ENCODE measurements around the gene GTSE1.

Gene GTSE1

DNA sequence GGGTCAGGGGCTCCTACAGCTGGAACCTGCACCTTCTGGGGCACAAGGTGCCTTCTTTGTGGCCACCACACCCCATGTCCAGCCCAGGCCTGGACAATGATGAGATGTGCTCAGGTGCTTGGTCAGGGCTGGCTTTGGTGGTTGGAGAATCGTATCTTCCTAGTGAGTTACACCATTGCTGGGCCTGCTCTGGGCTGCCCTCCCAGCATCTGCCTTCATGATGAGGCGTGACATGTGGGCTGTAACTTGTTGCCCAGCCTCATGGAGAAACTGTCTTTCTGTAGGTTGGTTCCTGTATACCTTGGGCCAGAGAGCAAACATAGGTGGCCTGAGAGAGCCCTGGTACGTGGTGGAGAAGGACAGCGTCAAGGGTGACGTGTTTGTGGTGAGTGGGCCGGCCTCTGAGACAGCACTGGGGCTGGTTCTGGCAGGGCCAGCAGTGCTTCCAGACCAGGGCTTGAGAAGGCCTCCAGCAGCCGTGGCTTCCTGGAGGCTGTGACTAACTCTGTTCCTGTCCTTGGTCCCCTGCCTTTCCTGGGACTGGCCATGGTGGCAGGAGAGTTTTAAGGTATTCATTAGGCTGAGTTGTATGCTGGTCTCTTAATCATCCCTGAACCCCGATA, 56.9 kb downstream of the GTSE1 start:
- DNase-seq (ENCODE audit: low read depth) = no peak

DNA sequence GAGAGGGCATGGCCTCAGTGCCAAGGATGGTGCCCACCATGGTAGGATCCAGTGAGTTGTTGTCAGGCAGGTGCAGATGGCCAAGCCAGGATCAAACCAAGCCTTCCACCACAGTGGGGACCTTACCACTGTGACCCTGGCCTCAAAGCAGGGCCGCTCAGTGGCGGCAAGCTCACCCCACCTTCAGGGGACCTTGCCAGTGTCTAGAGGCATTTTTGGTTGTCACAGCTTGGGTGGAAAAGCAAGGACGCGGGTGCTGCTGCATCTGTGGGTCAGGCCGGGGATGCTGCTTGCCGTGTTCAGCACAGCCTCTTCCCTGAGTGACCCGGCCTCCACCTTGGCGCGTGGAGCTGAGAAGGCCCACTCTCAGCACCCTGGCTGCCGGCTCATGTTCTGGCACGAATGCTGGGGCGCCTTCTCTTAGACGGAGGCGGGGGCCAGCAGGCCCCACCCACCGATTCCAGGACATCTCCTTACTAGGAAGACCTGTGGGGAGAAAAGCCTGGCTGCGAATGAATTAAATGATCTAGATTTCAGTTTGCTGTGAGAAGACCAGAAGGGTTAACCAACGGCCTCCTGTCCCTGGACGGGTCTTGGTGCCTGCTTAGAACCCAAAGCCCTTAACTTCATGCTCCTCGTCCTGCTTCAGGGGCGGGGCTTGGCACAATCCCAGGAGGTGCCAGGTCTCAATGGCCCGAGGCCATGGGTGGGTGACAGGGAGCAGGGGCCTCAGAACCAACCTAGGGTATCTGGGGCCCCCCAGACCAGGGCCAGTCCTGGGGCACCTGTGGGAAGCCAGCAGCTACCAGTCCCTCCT, 57.7 kb downstream of the GTSE1 start:
- no peak for DNase-seq (ENCODE audit: low read depth)

GRCh38 chr22:46354993-46355305, 58.3 kb downstream of the GTSE1 start:
- no peak for DNase-seq (ENCODE audit: low read depth)

- no peak for DNase-seq (ENCODE audit: low read depth)
These were observed 58.8 kb downstream of the GTSE1 start for GRCh38 chr22:46355369-46355995.

- DNase-seq (ENCODE audit: low read depth) = no peak
These were observed 59.4 kb downstream of the GTSE1 start for GRCh38 chr22:46355996-46356471.

DNA sequence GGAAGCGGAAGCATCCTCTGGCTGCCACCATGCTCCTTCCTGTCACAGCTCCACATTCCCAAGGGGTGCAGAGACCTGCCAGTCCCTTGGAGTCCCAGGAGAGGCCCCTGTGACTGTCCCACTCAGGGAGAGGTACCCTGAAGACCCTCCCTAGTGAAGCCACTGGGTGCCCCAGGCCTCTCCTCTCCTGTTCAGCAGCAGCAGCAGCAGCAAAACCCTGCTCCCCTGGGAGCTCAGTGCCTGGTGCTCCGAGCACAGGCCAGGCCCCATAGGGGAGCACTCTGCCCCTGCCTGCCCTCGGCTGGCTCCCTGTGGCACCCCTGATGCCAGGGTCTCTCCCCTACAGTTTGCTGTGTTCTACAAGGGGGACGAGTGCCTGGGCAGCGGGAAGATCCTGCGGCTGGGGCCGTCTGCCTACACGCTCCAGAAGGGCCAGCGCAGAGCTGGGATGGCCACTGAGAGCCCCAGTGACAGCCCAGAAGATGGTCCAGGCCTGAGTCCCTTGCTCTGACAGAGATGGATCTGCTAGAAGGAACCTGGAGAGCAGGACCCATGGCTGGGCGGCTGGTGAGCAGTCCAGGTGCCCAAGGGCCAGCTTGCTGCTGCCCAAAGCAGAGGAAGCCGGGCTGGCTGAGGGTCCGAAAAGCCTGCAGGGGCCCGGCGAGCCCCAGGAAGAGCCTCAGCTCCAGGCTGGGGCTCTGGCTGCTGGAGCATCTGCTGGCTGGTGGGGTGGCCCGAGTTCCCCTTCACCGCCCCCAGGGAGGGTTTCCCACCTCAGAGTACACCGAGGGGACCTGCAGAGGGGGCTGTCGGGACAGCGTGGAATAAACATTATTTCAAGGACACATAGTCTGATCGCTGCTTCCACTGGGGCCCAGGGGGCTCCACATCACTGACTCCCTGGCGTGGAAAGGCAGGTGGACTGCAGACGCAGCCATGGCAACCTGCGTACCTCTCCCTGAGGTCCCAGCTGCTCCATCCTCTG, 60.1 kb downstream of the GTSE1 start:
- DNase-seq (ENCODE audit: low read depth) = no peak

- DNase-seq (ENCODE audit: low read depth) = no peak
These were observed 61.2 kb downstream of the GTSE1 start for GRCh38 chr22:46357711-46358520.

GRCh38 chr22:46358766-46359165, 62.1 kb downstream of the GTSE1 start:
- DNase-seq (ENCODE audit: low read depth) = no peak

DNA sequence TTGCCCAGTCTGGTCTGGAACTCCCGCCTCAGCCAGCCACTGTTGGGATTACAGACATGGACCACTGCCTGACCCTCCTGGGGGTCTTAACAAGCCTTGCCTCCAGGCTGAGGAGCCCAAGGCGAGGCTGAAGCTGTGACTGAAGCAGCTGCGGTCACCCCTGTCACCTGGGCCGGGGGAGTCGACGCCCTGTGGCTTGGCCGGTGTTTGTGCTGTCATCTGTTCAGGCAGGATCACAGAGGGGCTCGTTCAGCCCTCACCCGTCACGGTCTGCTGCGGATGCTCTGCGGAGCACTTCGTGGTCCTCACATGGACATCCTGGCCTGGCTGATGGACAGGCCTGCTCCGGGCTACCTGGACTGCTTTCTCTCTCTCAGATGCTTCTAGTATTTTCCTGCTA, 62.7 kb downstream of the GTSE1 start:
- DNase-seq (ENCODE audit: low read depth) = no peak

DNA sequence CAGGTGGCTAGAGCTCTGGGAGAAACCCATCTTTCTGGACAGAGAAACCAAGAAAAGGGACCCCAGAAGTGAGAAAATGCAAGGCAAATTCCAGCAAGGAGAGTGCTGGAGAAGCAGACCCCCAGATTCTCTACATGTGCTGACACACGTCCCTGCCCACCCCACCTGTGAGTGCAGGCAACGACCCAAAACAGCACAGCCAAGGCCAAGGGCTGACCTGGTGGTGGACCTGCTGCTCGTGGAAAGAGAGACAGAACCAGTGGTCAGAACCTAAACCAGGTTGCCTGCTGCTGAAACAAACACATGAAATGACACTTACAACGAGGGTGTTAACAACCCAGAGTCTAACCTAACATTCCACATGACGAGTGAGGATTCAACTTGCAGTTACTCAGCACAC, 63.4 kb downstream of the GTSE1 start:
- no peak for DNase-seq (ENCODE audit: low read depth)

DNA sequence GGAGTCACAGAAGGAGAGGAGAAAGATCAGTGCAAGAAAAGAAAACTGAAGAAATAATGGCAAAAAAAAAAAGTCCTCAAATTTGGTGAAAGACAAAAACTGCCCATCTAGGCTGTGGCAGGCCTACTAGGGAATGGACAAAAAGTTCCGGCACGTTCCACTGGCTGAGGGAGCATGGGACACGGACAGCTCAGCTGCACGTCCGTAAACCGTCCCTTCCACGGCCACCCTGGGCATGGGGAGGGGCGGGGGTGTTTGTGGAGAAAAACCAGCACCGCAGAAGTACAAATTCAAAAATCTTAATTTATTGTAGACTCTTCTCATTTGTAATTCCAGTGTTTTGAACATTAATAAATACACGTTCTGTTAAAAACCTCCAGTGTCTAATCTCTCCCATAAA, 64.2 kb downstream of the GTSE1 start:
- no peak for DNase-seq (ENCODE audit: low read depth)

DNA sequence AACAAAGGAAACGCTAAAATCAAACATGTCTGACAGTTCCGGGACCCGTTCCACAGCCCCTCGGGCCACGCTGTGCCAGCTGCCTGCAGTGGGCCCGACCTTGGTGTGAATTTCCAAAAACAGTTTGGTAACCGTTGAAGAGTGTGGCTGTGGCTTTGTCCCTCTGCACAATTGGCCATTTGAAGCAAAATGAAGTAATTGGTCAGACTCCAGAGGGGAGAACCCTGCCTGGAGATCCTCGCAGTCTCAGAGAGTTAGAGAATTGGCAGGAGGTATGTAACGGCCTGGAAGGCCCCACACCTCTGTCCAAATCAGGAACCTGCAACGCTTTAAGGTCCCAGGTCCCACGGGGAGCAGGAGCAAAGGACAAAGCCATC, 65.1 kb downstream of the GTSE1 start:
- DNase-seq (ENCODE audit: low read depth) = no peak

DNA sequence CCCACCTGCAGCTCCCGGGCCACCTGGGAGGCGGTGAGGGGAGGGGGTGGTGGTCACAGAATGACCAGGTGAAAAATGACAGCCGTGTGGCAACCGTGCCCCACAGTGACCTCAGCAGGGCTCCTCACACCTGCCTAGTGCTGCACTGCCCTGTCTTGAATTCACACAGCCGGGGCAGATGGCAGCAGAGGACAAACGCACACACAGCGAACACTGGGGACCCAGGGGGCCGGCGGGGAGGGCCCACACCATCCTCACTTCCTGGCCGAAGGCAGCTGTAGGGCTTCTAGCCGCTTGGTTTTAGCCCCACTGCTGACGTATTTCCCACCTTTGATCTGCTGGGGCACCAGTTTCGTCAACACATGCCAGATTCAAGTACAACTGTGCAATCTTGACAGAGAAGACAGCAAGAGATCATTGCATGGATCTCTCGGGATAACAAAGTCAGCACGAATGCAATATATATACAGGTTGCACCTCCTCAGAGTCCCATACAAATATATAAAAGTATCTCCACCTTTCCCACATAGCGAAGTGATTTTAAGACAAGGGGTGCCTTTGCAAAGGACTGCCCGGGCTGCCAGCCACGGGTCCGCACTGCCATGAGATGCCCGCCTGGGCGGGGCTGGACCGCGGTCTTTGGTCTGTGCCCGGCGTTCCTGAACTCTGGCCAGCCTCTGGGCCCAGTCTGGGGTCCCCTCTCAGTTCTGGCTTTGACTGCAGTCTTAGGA, 65.7 kb downstream of the GTSE1 start:
- DNase-seq (ENCODE audit: low read depth) = no peak

DNA sequence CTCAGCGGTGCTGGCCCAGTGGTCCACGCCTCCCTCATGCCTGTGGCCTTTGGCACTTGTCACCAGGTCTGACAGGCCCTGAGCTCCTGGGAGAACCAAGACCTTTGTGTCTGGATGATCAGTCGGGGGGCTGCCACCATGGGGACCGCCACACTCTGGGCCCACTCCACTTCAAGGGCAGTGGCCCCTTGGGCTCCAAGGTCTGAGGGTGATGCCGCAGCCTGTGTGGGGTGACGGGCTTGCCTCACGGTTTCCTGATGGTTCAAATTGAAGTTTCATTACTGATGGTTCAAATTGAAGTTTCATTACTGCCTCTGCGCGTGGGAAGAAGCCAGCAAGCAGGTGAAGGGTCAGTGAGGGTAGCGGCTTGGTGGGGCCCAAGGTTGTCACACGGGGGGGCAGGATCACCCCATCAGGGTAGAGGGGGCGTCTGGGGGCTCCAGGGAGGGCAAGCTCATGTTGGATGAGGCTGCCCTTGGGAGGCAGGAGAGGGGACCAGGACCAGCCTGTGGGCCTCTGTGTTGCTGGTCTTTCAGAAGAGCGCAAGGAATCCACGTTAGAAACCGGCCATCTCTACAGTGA, 66.4 kb downstream of the GTSE1 start:
- no peak for DNase-seq (ENCODE audit: low read depth)

DNA sequence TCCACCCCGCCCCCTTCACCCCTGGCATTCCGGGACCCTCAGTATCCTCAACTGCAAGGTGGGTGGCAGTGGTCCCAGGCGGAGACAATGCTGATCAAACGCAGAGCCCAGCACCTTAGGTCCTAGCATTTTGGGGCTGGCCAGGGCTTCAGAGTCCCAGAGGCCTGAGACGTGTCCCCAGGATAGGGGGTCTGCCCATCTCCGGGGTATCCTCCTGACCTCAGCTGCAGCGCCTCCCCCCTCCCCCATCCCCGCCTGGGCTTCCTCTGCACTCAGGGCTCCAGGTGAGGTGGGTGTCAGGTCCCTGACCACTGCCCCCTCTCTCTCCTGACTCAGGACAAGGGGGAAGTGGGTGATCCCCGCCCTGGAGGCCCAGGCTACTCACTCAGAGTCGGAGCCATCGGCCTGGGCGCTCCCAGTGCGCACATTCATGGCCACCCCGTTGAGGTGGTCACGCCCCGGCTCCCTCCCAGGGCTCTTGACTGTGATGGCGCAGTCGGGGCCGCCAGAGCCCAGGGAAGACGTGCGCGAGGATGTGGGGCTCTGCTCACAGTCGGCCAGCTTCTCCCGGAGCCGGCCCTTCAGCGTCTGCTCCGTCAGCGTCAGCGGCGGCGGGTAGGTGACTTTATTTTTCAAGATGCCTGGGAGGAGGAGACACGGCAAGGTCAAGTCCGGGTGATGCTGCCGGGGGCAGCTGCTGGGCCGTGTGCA, 67.1 kb downstream of the GTSE1 start:
- no peak for DNase-seq (ENCODE audit: low read depth)

DNA sequence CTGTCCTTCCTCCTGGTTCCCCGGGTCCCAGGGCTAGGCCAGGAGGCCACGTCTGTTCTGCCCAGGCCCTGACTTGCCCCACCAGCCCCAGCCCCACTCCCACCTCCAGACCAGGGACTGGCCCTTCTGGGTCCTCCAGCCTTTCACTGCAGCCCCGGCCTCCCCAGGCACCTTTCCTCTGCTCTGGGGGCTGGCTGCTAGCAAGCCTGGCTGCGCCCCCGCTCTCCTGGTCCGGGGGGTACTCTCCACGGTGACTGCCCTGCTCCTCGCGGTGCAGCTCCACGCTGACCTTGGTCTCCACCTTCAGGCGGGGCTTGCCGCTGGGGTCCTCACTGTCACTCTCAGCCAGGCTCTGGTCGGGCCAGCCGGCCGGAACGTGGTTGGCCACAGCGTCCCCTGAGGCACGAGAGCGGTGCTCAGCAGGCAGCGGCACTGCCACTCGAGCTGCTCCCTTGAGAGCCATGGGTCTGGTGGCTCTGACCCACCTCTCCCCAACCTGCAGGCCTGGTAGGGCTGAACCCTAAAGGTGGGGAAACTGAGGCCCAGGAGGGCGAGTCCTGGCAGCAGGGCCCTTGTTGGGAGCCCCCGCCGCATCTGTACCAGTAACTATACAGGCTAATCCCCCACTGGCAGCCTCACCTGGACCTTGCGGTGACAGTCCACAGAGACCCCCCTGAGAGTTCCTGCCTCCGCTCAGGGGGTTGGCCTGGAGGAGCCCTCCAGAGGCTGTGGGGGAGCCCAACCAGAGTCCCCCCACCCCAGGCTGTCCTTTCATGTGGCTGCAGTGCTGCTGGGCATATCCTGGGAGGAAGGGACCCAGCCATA, 67.9 kb downstream of the GTSE1 start:
- DNase-seq (ENCODE audit: low read depth) = no peak

GRCh38 chr22:46365166-46365624, 68.5 kb downstream of the GTSE1 start:
- DNase-seq (ENCODE audit: low read depth) = no peak

DNA sequence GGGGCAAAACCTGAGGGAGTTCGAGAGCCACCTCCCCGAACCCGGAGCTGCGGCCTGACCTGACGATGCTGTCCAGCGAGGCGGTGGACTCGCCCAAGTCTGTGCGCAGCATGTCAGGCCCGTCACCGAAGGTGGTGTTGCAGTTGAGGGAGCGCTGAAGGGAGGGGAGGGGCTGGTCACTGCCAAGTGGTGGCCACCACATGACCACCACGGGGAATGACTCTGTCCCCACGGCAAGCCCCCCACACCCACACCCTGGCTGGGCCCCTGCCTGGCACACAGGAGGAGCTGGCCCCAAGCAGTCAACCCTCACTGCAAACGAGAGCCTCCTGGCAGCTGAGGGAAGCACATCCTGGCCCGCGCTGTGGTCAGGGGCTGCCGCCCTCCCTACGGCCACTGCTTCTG, 69.7 kb downstream of the GTSE1 start:
- no peak for DNase-seq (ENCODE audit: low read depth)

Measured in activated T-helper 1 cell treated with Interleukin-2 at 50 U/mL for 16 hours (primary cell).